Fibroblast of lung (primary cell): Measurements from ENCODE around the gene PACC1. TPM values are rescaled to one million over a fixed set of nuclear protein-coding genes. Genes with fewer than 3 reads are reported as not detected.

ENCODE experiments used
- DNase-seq, 2 donors: peaks; one replicate each; pipeline versions ENCODE4 v3.0.0 to v3.0.0-alpha.2; 2010; ENCODE audit warnings: low read depth in 2 of 2
- H2AFZ ChIP-seq: 2 replicates; pipeline ENCODE4 v1.5.1; 2012; ENCODE audit warnings: low read length, control low read depth, inconsistent platforms
- H3K27ac ChIP-seq: 2 replicates; pipeline ENCODE4 v1.5.1; 2011; ENCODE audit warnings: low read length, control low read depth; ENCODE audit not compliant: insufficient read depth
- H3K27me3 ChIP-seq: 2 replicates; pipeline ENCODE4 v1.5.1; 2011; ENCODE audit warnings: mild to moderate bottlenecking, low read length; ENCODE audit not compliant: control insufficient read depth, insufficient read depth
- H3K36me3 ChIP-seq: 2 replicates; pipeline ENCODE4 v1.5.1; 2011; ENCODE audit warnings: low read length; ENCODE audit not compliant: control insufficient read depth, insufficient read depth
- H3K4me1 ChIP-seq: 2 replicates; pipeline ENCODE4 v1.5.1; 2011; ENCODE audit warnings: low read length; ENCODE audit not compliant: control insufficient read depth, insufficient read depth; ENCODE audit errors: extremely low read depth
- H3K4me2 ChIP-seq: 2 replicates; pipeline ENCODE4 v1.5.1; 2011; ENCODE audit warnings: low read length, control low read depth; ENCODE audit not compliant: insufficient read depth; ENCODE audit errors: extremely low read depth
- H3K4me3 ChIP-seq, 4 experiments: fragments of 200-600 bp in 1 of 4; sonication (generic) in 1 of 4; replicated peaks in 1 of 4; 2 replicates each; pipeline ENCODE4 v1.5.1; 2011 to 2016; ENCODE audit warnings: low read length in 4 of 4, low read depth in 3 of 4, mild to moderate bottlenecking in 3 of 4, control low read depth in 2 of 4, inconsistent platforms in 1 of 4, mixed read lengths in 1 of 4; ENCODE audit not compliant: insufficient read depth in 1 of 4; ENCODE audit errors: control extremely low read depth in 1 of 4
- H3K79me2 ChIP-seq: 2 replicates; pipeline ENCODE4 v1.5.1; 2012; ENCODE audit warnings: mild to moderate bottlenecking, low read length, inconsistent platforms; ENCODE audit not compliant: control insufficient read depth, insufficient read depth
- H3K9ac ChIP-seq: 2 replicates; pipeline ENCODE4 v1.5.1; 2011; ENCODE audit warnings: mild to moderate bottlenecking, low read length, control low read depth; ENCODE audit not compliant: insufficient read depth
- H3K9me3 ChIP-seq: 2 replicates; pipeline ENCODE4 v1.5.1; 2012; ENCODE audit warnings: low read depth, low read length; ENCODE audit not compliant: control insufficient read depth, insufficient read depth
- H4K20me1 ChIP-seq: 2 replicates; pipeline ENCODE4 v1.5.1; 2011; ENCODE audit warnings: low read length; ENCODE audit not compliant: control insufficient read depth, insufficient read depth; ENCODE audit errors: extremely low read depth
- CTCF ChIP-seq, 2 donors: IDR thresholded peaks in 1 of 2; conservative IDR thresholded peaks in 1 of 2; 1 replicate in 1 of 2; 2 replicates in 1 of 2; pipeline ENCODE4 v1.5.1; 2011 to 2012; ENCODE audit warnings: low read length in 2 of 2, control low read depth in 1 of 2, inconsistent platforms in 1 of 2, low read depth in 1 of 2, mild to moderate bottlenecking in 1 of 2
- EZH2 ChIP-seq: IDR thresholded peaks from 2 replicates; pipeline ENCODE4 v1.5.1; 2012; ENCODE audit warnings: low read length, control low read depth, mild to moderate bottlenecking; ENCODE audit errors: missing control alignments
- polyA plus RNA-seq, 2 donors: library from polyadenylated mRNA; depleted of rRNA in 1 of 2; stranded (reverse) in 1 of 2; unstranded in 1 of 2; fragments of >200 nt; gene quantifications; 2 replicates each; pipeline ENCODE4 v1.2.1, GENCODE V29; 2011 to 2012; ENCODE audit warnings: missing spikeins in 1 of 2
- total RNA-seq: library from RNA; depleted of rRNA; stranded (reverse); fragments of >200 nt; gene quantifications from 2 replicates; pipeline ENCODE4 v1.2.1, GENCODE V29; 2014

PACC1 gene
- total and polyA plus RNA-seq, 2 donors (not counting 1 experiment from before 2014, with no cell fraction given) = 5.7 to 16.0 TPM

DNA sequence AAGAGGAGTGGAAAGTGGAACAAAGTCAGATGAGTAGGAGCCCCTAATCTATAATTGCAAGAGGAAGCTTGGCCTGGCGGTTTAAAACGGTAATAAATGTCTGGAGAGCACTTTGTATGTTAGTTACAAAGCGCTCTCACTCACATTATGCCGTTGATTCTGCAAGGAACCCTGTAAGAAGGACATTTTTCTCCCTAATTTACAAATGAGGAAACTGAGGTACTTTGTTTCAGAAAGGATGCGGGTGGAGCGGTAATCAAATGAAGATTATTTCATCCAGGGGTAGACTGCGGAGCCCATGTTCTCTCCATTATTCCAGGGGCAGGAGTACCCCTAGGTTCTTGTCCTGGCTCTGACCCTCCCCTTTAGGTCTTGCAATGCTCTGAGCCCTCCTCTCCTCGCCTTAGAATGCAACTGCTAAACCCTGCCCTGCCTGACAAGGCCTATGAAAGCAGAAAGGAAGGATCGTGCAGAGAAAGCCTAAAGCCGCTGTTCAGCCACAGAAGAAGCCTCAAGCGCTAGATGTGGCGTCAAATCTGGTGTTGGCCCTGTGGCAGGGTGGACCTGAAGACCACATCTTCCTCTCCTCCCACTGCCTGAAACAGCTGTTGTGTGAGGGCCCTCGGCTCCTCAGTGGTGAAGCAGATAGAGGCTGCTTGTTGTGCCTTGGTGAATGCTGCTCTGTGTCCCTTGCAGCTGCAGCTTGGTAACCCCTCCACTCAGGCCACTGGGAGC lies 588 bp upstream of the PACC1 start:
- H3K27ac ChIP-seq = no peak overlapping the region
- H3K9ac ChIP-seq = no peak overlapping the region

DNA sequence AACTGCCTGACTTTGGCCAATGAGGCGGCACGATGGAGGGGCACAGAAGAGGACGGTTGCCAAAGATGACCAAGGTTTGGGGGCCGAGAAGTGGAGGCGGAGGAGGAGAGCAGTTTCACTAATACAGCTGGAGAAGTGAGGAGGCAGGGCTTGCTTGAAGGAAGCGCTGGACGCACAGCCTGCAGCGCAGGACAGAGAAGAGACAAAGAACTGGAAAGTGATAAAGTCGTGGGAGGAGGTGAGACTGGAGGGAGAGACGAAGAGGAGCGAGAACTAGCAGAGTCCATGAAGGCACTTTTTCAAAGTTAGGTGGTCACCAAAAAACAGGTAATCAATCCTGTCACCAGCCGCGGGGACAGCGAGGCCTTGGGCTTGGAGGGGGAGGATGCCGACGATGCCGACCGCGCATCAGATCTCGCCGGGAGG lies 771 bp downstream of the PACC1 start:
- peak; percentile 17 to 25 for DNase-seq
- Histone ChIP-seq H3K4me3 (peak overlapping the region; percentile 69 to 93 (median 74)), H3K4me2 (peak overlapping the region; percentile 91), H3K27me3 (no peaks in the 10 kb centered on the region), H3K36me3 (peaks cover 6% of the 10 kb centered on the region), H3K4me1 (no peaks in the 10 kb centered on the region), H3K9me3 (no peaks in the 10 kb centered on the region), H2AFZ (peak overlapping the region; percentile 89), H3K9ac (no peak overlapping the region), H3K79me2 (no peaks in the 10 kb centered on the region), H3K27ac (no peak overlapping the region), H4K20me1 (no peaks in the 10 kb centered on the region)
- TF ChIP-seq EZH2 (no peak), CTCF (conservative IDR thresholded peaks at IDR 0.05 in 1 of 2, IDR thresholded peaks at IDR 0.05 in 1 of 2; ENCODE audit: low read depth in 1 of 2, low read length in 2 of 2) (no peak)

More for the DNA sequence above, 588 bp upstream of the PACC1 start:
- Histone ChIP-seq H3K4me3 (peak overlapping the region in 2 of 4 experiments; percentile 75 to 93), H4K20me1 (no peaks in the 10 kb centered on the region), H3K4me2 (no peak overlapping the region), H2AFZ (peak overlapping the region; percentile 93), H3K36me3 (peaks cover 3% of the 10 kb centered on the region), H3K4me1 (no peaks in the 10 kb centered on the region), H3K9me3 (no peaks in the 10 kb centered on the region), H3K79me2 (no peaks in the 10 kb centered on the region), H3K27me3 (no peaks in the 10 kb centered on the region)
- DNase-seq = no peak
- TF ChIP-seq CTCF (conservative IDR thresholded peaks at IDR 0.05 in 1 of 2, IDR thresholded peaks at IDR 0.05 in 1 of 2; ENCODE audit: low read depth in 1 of 2, low read length in 2 of 2) (no peak), EZH2 (no peak)

DNA sequence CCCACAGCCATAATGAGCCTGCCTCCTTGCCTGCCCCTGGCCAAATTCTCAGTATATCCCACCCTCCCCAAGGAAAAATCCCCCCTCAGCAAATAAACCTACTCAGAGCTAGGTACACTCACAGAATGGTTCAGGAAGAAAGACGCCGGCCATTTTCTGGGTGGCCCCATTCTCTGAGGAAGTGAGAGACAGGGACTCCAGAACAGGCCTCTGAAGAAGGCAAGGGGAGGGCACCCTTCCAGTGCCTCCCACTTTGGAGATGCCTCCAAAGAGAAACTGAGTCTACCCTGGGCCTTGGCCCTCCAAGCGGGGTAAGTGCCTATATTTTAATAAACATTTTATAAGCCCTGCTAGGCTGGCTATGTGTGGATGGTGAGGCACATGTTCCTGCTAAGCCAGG lies 2.3 kb downstream of the PACC1 start:
- Histone ChIP-seq H3K36me3 (peaks cover 6% of the 10 kb centered on the region), H3K9ac (no peak overlapping the region), H3K9me3 (no peaks in the 10 kb centered on the region), H2AFZ (no peak overlapping the region), H3K4me1 (no peaks in the 10 kb centered on the region), H3K4me3 (no peak overlapping the region), H3K27me3 (no peaks in the 10 kb centered on the region), H4K20me1 (no peaks in the 10 kb centered on the region), H3K79me2 (no peaks in the 10 kb centered on the region), H3K27ac (no peak overlapping the region), H3K4me2 (no peak overlapping the region)
- TF ChIP-seq CTCF (conservative IDR thresholded peaks at IDR 0.05 in 1 of 2, IDR thresholded peaks at IDR 0.05 in 1 of 2; ENCODE audit: low read depth in 1 of 2, low read length in 2 of 2) (no peak), EZH2 (no peak)
- no peak for DNase-seq
